Astrocyte (in vitro differentiated cells and primary cell): Measurements from ENCODE around the gene HOXC6. TPM values are rescaled to one million over a fixed set of nuclear protein-coding genes. Genes with fewer than 3 reads are reported as not detected.
A peak's percentile ranks its signal among the peaks of the same experiment; 100 is the strongest.

Experiments
- DNase-seq: peaks from one replicate; pipeline ENCODE4 v3.0.0-alpha.2; 2010; ENCODE audit warnings: low read depth
- FAIRE-seq: peaks from 2 replicates; lab custom pipeline; 2011; peaks lifted over from hg19 to GRCh38; lab: Jason Lieb, UNC
- H2AFZ ChIP-seq: 2 replicates; pipeline ENCODE4 v1.6.0; 2012; ENCODE audit warnings: low read depth, low read length, inconsistent platforms
- H3K27ac ChIP-seq: 2 replicates; pipeline ENCODE4 v1.5.1; 2011; ENCODE audit warnings: low read depth, low read length, inconsistent platforms
- H3K27me3 ChIP-seq: 2 replicates; pipeline ENCODE4 v1.6.0; 2011; ENCODE audit warnings: low read length, inconsistent platforms; ENCODE audit not compliant: insufficient read depth
- H3K36me3 ChIP-seq: 2 replicates; pipeline ENCODE4 v1.5.1; 2011; ENCODE audit warnings: low read length, inconsistent platforms; ENCODE audit not compliant: insufficient read depth
- H3K4me1 ChIP-seq: 2 replicates; pipeline ENCODE4 v1.5.1; 2011; ENCODE audit warnings: low read length, inconsistent platforms; ENCODE audit not compliant: insufficient read depth
- H3K4me2 ChIP-seq: 2 replicates; pipeline ENCODE4 v1.6.0; 2012; ENCODE audit warnings: low read length, inconsistent platforms
- H3K4me3 ChIP-seq: 2 replicates; pipeline ENCODE4 v1.5.1; 2011; ENCODE audit warnings: low read depth, mild to moderate bottlenecking, low read length, inconsistent platforms; ENCODE audit not compliant: insufficient read depth
- H3K79me2 ChIP-seq: 2 replicates; pipeline ENCODE4 v1.6.0; 2012; ENCODE audit warnings: mild to moderate bottlenecking, low read length, inconsistent platforms; ENCODE audit not compliant: insufficient read depth
- H3K9ac ChIP-seq: 2 replicates; pipeline ENCODE4 v1.6.0; 2012; ENCODE audit warnings: mild to moderate bottlenecking, low read length, inconsistent platforms
- H3K9me3 ChIP-seq: 2 replicates; pipeline ENCODE4 v1.5.1; 2012; ENCODE audit warnings: low read depth, mild to moderate bottlenecking, low read length, inconsistent platforms; ENCODE audit not compliant: insufficient read depth
- H4K20me1 ChIP-seq: 2 replicates; pipeline ENCODE4 v1.6.0; 2012; ENCODE audit warnings: low read length, inconsistent platforms; ENCODE audit not compliant: insufficient read depth
- H3K27ac Mint-ChIP-seq: one replicate; pipeline ENCODE4 v1.8.0; 2021; ENCODE audit warnings: mild to moderate bottlenecking, mixed read lengths; ENCODE audit not compliant: unreplicated experiment
- H3K27me3 Mint-ChIP-seq: one replicate; pipeline ENCODE4 v1.8.0; 2021; ENCODE audit warnings: low read depth, mixed read lengths; ENCODE audit not compliant: unreplicated experiment
- H3K36me3 Mint-ChIP-seq: one replicate; pipeline ENCODE4 v1.8.0; 2021; ENCODE audit warnings: low read depth, mixed read lengths; ENCODE audit not compliant: unreplicated experiment
- H3K4me1 Mint-ChIP-seq: one replicate; pipeline ENCODE4 v1.8.0; 2021; ENCODE audit warnings: low read depth, mixed read lengths; ENCODE audit not compliant: unreplicated experiment
- H3K4me3 Mint-ChIP-seq: one replicate; pipeline ENCODE4 v1.8.0; 2021; ENCODE audit warnings: mild to moderate bottlenecking, moderate library complexity, mixed read lengths; ENCODE audit not compliant: unreplicated experiment
- H3K9me3 Mint-ChIP-seq: one replicate; pipeline ENCODE4 v1.8.0; 2021; ENCODE audit warnings: mild to moderate bottlenecking, mixed read lengths; ENCODE audit not compliant: unreplicated experiment
- CTCF ChIP-seq: IDR thresholded peaks from 2 replicates; pipeline ENCODE4 v1.5.1; 2011; ENCODE audit warnings: low read depth, mild to moderate bottlenecking, inconsistent platforms, low read length, moderate library complexity; ENCODE audit not compliant: insufficient read depth
- EZH2 ChIP-seq: IDR thresholded peaks from 2 replicates; pipeline ENCODE4 v1.6.1; 2012; ENCODE audit warnings: mild to moderate bottlenecking, low read length, inconsistent platforms; ENCODE audit not compliant: insufficient read depth
- total RNA-seq: library from RNA; stranded (reverse); gene quantifications from 2 replicates; pipeline ENCODE4 v1.2.1, GENCODE V29; 2021

HOXC6 gene
- total RNA-seq, 1 donor from 2014 or later, result not detected

GRCh38 chr12:54019924-54020590 lies 8.2 kb upstream of the HOXC6 start:
- H3K27me3 Mint-ChIP-seq, result peaks cover 85% of the 10 kb centered on the region
- Histone ChIP-seq H4K20me1 (no peaks in the 10 kb centered on the region), H3K27ac (no peak overlapping the region), H3K4me2 (no peak overlapping the region), H3K79me2 (no peaks in the 10 kb centered on the region), H3K9ac (no peak overlapping the region), H3K9me3 (no peaks in the 10 kb centered on the region), H3K36me3 (no peaks in the 10 kb centered on the region), H2AFZ (no peak overlapping the region), H3K27me3 (peaks cover 84% of the 10 kb centered on the region), H3K4me3 (no peak overlapping the region), H3K4me1 (no peaks in the 10 kb centered on the region)
- peaks cover 2% of the 10 kb centered on the region for H3K36me3 Mint-ChIP-seq
- peak; percentile 6 for TF ChIP-seq EZH2
- TF ChIP-seq CTCF, result no peak
- H3K9me3 Mint-ChIP-seq, result peaks cover 10% of the 10 kb centered on the region
- no peaks in the 10 kb centered on the region for H3K4me1 Mint-ChIP-seq
- no peak for DNase-seq
- no peak overlapping the region for H3K4me3 Mint-ChIP-seq
- H3K27ac Mint-ChIP-seq, result no peak overlapping the region
- FAIRE-seq, result no peak

- no peak overlapping the region for H3K4me3 Mint-ChIP-seq
- peaks cover 85% of the 10 kb centered on the region for H3K27me3 Mint-ChIP-seq
- FAIRE-seq (no peak), DNase-seq (no peak)
- peaks cover 10% of the 10 kb centered on the region for H3K9me3 Mint-ChIP-seq
- Histone ChIP-seq H3K36me3 (no peaks in the 10 kb centered on the region), H3K9me3 (no peaks in the 10 kb centered on the region), H3K4me3 (no peak overlapping the region), H3K9ac (no peak overlapping the region), H4K20me1 (no peaks in the 10 kb centered on the region), H3K27me3 (peaks cover 84% of the 10 kb centered on the region), H2AFZ (no peak overlapping the region), H3K79me2 (no peaks in the 10 kb centered on the region), H3K4me1 (no peaks in the 10 kb centered on the region), H3K4me2 (no peak overlapping the region), H3K27ac (no peak overlapping the region)
- H3K36me3 Mint-ChIP-seq, result peaks cover 2% of the 10 kb centered on the region
- no peaks in the 10 kb centered on the region for H3K4me1 Mint-ChIP-seq
- H3K27ac Mint-ChIP-seq, result no peak overlapping the region
- TF ChIP-seq CTCF, result no peak
- no peak for TF ChIP-seq EZH2
Measured at GRCh38 chr12:54020591-54021405, 7.4 kb upstream of the HOXC6 start.
